Spleen (tissue), 7 donors: Measurements from ENCODE around the gene ERCC4.

ENCODE experiments used
- POLR2A ChIP-seq, 3 donors: fragments of 450-650 bp; IDR thresholded peaks; one replicate each; pipeline ENCODE4 v1.5.1; 2017; ENCODE audit warnings: antibody characterized with exemption in 3 of 3, mild to moderate bottlenecking in 1 of 3
- TF ChIP-seq, protein P1 (sequence below), 11 experiments: fragments of 200-600 bp in 7 of 11; fragments of 450-650 bp in 4 of 11; sonication (generic) in 4 of 11; IDR thresholded peaks in 8 of 11; conservative IDR thresholded peaks in 3 of 11; 1 replicate in 7 of 11; 2 replicates in 4 of 11; pipeline versions ENCODE4 v1.4.0 to v1.8.0; 2016 to 2021; ENCODE audit warnings: antibody characterized with exemption in 11 of 11, inconsistent platforms in 4 of 11, mild to moderate bottlenecking in 1 of 11
- donor health status: DM: no; HTN: no; CAD: no; lungs with moderate emphysema.
- donor health status: DM: no; HTN: no; CAD: no.
- donor health status: DM: no; HTN: no; CAD: no.

DNA sequence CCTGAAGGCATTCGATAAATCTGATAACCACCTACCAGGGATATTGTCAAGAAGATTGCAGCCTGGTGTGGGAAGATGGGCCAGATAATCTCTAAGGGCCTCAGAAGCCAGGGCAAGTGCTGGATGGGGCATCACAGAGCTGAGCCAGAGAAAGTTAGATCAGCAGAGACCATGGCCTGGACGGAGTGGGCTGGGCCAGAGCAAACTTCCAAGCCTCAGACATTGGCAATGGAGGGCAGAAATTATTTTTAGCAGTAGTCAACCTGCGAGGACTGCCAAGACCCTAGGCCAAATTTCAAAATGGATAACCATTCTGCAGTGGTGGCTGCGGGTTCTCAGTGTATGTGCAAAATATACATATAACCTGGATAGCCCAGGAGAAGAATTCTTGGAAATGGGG lies 18.5 kb downstream of the ERCC4 start:
- TF ChIP-seq, protein P1, sequence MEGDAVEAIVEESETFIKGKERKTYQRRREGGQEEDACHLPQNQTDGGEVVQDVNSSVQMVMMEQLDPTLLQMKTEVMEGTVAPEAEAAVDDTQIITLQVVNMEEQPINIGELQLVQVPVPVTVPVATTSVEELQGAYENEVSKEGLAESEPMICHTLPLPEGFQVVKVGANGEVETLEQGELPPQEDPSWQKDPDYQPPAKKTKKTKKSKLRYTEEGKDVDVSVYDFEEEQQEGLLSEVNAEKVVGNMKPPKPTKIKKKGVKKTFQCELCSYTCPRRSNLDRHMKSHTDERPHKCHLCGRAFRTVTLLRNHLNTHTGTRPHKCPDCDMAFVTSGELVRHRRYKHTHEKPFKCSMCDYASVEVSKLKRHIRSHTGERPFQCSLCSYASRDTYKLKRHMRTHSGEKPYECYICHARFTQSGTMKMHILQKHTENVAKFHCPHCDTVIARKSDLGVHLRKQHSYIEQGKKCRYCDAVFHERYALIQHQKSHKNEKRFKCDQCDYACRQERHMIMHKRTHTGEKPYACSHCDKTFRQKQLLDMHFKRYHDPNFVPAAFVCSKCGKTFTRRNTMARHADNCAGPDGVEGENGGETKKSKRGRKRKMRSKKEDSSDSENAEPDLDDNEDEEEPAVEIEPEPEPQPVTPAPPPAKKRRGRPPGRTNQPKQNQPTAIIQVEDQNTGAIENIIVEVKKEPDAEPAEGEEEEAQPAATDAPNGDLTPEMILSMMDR (IDR thresholded peaks at IDR 0.05 in 8 of 11, conservative IDR thresholded peaks at IDR 0.05 in 3 of 11): no peak
- TF ChIP-seq POLR2A (IDR thresholded peaks at IDR 0.05): no peak
